ENCODE data around the gene RABGAP1L.

DNA sequence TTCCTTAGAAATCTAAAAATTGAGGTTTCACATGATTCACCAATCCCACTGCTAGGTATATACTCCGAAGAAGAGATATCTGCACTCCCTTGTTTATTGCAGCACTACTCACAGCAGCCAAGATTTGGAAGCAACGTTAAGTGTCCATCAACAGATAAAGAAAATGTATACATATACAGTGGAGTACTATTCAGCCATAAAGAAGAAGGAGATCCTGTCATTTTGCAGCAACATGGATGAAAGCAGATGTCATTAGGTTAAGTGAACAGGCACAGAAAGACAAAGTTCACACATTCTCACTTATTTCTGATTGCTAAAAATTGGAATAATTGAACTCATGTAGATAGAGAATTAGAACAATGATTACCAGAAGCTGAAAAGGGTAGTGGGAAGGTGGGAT is 56.4 kb downstream of the RABGAP1L start:
- TF ChIP-seq, protein P1, sequence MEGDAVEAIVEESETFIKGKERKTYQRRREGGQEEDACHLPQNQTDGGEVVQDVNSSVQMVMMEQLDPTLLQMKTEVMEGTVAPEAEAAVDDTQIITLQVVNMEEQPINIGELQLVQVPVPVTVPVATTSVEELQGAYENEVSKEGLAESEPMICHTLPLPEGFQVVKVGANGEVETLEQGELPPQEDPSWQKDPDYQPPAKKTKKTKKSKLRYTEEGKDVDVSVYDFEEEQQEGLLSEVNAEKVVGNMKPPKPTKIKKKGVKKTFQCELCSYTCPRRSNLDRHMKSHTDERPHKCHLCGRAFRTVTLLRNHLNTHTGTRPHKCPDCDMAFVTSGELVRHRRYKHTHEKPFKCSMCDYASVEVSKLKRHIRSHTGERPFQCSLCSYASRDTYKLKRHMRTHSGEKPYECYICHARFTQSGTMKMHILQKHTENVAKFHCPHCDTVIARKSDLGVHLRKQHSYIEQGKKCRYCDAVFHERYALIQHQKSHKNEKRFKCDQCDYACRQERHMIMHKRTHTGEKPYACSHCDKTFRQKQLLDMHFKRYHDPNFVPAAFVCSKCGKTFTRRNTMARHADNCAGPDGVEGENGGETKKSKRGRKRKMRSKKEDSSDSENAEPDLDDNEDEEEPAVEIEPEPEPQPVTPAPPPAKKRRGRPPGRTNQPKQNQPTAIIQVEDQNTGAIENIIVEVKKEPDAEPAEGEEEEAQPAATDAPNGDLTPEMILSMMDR (IDR thresholded peaks at IDR 0.05): no peak
- TF ChIP-seq EP300 (IDR thresholded peaks at IDR 0.05): no peak
